ENCODE results near the gene PRL. TPM values are rescaled to one million over a fixed set of nuclear protein-coding genes. Genes with fewer than 3 reads are reported as not detected.

Gene PRL
- total RNA-seq, 1 donor from 2014 or later: not detected

DNA sequence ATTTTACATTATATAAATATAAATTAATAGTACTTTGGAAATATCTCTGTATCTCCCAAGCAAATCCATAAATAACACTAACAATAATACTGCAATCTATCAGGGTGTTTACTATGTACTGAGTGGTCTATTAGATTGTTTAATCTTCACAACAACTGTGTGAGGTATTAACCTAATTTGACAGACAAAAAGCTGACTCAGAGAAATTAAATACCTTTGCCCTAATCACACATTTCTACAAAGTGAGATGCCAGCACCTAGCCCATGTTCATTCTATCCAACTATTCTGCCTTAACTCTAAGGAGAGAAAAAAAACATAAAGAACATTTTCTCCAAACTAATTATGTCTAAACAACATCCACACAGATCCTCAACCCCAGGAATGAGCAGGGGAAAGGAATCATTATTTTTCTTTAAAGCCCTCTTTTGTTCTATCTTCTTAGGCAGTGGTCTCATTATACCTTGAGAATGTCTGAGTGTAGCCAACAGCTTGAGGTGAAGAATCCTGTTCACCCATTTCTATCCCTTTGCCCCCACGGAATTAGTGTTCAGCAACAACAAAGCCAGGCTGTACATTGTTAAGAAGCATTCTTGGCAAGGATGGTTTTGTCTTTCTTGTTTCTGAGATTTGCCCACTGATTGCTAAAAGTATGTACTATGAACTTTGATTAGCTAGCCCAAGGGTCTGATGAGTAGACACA is 42.7 kb downstream of the PRL start:
- no peak for ATAC-seq
- H3K4me1 ChIP-seq: no peaks in the 10 kb centered on the region
- TF ChIP-seq, protein P1, sequence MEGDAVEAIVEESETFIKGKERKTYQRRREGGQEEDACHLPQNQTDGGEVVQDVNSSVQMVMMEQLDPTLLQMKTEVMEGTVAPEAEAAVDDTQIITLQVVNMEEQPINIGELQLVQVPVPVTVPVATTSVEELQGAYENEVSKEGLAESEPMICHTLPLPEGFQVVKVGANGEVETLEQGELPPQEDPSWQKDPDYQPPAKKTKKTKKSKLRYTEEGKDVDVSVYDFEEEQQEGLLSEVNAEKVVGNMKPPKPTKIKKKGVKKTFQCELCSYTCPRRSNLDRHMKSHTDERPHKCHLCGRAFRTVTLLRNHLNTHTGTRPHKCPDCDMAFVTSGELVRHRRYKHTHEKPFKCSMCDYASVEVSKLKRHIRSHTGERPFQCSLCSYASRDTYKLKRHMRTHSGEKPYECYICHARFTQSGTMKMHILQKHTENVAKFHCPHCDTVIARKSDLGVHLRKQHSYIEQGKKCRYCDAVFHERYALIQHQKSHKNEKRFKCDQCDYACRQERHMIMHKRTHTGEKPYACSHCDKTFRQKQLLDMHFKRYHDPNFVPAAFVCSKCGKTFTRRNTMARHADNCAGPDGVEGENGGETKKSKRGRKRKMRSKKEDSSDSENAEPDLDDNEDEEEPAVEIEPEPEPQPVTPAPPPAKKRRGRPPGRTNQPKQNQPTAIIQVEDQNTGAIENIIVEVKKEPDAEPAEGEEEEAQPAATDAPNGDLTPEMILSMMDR (IDR thresholded peaks at IDR 0.05): no peak
- no peak overlapping the region for H3K27ac ChIP-seq
- no peaks in the 10 kb centered on the region for H3K36me3 ChIP-seq
- DNase-seq: no peak
- H3K9me3 ChIP-seq: no peaks in the 10 kb centered on the region
- intact Hi-C loops (cut with DNase I): no loop called here
- H3K4me3 ChIP-seq: no peak overlapping the region
- H3K27me3 ChIP-seq (ENCODE audit: low read depth): no peaks in the 10 kb centered on the region

DNA sequence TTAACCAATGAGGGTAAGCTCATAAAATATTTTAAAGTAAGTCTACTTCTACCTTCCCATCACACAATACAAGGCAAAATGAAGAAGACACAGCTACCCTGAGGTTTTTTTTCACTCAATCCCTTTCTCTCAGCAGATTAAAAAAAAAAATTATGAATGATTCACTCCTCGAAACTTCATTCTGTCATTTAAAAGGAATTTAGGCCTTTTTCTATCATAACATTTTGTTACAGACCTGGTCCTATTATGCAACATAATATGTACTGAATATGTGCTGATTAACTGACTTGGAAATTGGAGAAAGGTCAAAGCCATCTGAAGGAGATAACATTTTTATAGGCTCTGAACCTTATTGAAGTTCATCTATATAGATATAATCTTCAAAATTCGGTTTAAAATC is 45.5 kb downstream of the PRL start:
- intact Hi-C loops (cut with DNase I): no loop called here
- H3K9me3 ChIP-seq: no peaks in the 10 kb centered on the region
- no peaks in the 10 kb centered on the region for H3K4me1 ChIP-seq
- no peak for DNase-seq
- H3K27ac ChIP-seq: no peak overlapping the region
- H3K36me3 ChIP-seq: no peaks in the 10 kb centered on the region
- H3K4me3 ChIP-seq: no peak overlapping the region
- TF ChIP-seq, protein P1 (IDR thresholded peaks at IDR 0.05): no peak
- no peak for ATAC-seq
- H3K27me3 ChIP-seq (ENCODE audit: low read depth): no peaks in the 10 kb centered on the region

DNA sequence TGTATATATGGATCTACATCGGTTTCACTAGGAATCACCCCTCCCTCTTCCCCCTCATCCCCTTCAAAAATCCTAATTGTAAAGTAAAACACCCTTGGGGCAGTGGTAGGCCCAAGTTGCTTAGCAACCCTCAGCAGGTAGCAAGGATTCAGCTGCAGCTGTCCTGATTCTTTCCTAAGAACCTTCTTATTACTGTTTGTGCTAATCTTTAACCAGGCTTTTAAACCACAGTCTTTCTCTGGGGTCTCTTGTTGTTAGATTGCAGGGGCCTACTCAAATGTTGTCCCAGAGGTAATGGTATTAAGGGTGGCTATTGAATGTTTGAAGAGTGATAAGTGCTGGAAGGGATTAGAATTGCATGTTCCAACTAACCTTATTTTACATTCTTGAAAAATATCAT is 46.4 kb downstream of the PRL start:
- Histone ChIP-seq H3K36me3 (no peaks in the 10 kb centered on the region), H3K27ac (no peak overlapping the region), H3K4me3 (no peak overlapping the region), H3K9me3 (no peaks in the 10 kb centered on the region), H3K27me3 (ENCODE audit: low read depth) (no peaks in the 10 kb centered on the region), H3K4me1 (no peaks in the 10 kb centered on the region)
- intact Hi-C loops (cut with DNase I): no loop called here
- DNase-seq (no peak), ATAC-seq (no peak)
- TF ChIP-seq, protein P1 (IDR thresholded peaks at IDR 0.05): no peak

DNA sequence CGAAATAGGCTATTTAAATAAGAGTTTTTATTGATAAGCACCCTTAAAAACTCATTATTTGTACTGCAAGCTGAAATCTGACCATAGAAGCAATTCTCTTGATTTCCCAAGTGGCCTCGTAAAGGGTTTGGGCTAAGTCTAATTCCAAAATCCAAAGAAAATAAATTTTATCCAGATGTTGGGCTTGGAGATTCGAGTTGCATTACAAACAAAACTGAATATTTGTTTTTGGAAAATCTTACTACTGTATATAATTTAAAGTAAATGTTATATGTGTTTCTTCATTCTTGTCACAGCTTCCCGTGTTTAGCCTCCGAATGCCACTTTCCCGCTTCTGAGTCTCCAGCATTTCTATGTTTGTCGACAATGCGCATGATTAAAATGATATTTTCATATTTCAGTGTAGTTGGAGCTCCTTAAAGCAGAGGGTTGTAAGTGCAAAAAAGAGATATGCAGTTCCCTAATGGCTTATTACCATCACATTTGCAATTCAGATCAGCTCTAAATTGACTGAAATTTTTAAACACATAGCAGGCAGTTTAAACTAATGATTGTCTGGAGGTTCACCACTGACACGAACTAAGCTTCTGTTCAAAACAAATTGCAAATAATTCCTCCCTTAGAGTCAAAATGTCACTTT is 47.0 kb downstream of the PRL start:
- TF ChIP-seq, protein P1 (IDR thresholded peaks at IDR 0.05): no peak
- no peak overlapping the region for H3K27ac ChIP-seq
- no peaks in the 10 kb centered on the region for H3K36me3 ChIP-seq
- H3K9me3 ChIP-seq: no peaks in the 10 kb centered on the region
- intact Hi-C loops (cut with DNase I): no loop called here
- H3K4me3 ChIP-seq: no peak overlapping the region
- DNase-seq: no peak
- no peaks in the 10 kb centered on the region for H3K4me1 ChIP-seq
- no peak for ATAC-seq
- no peaks in the 10 kb centered on the region for H3K27me3 ChIP-seq (ENCODE audit: low read depth)

DNA sequence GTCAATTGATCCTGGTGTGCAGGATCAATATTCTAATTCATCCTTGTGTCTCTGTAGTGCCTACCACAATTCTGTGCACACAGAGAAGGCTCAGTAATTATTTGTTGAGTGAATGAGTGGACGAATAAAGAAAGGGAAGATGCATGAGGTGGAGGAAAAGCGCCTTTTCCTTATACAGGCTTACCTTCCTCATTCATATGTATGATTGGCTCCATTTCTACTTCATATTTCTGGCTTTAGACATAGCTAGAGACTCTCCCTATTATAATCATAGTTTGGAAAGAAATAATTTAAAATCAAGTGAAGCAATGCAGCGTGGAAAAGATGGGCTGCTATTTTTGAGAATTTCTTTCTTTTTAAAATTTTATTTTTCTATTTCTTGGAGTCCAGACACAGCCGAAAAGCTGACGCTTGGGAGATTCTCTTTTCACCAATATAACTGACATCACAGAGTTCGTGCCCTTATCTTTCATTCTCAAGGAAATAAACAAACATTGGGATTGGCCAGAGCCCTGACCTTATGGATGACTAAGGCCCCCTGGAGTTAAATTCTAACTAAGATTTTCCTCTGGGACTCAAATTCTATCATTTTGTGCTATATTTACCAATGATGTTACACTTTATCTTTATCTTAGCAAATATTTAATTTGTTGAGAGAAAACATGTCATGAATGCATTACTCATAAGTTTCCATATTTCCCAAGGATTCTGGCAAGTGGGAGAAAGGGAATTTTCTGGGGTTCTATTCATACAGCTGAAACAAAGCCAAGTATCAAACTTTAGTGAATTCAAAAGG is 48.1 kb downstream of the PRL start:
- H3K27me3 ChIP-seq (ENCODE audit: low read depth): no peaks in the 10 kb centered on the region
- H3K36me3 ChIP-seq: no peaks in the 10 kb centered on the region
- intact Hi-C loops (cut with DNase I): no loop called here
- H3K4me1 ChIP-seq: no peaks in the 10 kb centered on the region
- H3K27ac ChIP-seq: no peak overlapping the region
- TF ChIP-seq, protein P1 (IDR thresholded peaks at IDR 0.05): no peak
- no peak for ATAC-seq
- no peak overlapping the region for H3K4me3 ChIP-seq
- no peaks in the 10 kb centered on the region for H3K9me3 ChIP-seq
- DNase-seq: no peak
